GM18502 (cell line): ENCODE results near the gene KRT6B.

ENCODE experiments used
- ATAC-seq: cut with Tn5 transposase; IDR thresholded peaks from one replicate; pipeline ENCODE4 v1.9.1; 2021; ENCODE audit warnings: mild to moderate bottlenecking; ENCODE audit not compliant: unreplicated experiment, poor library complexity

The KRT6B gene

GRCh38 chr12:52437508-52437907, 14.4 kb downstream of the KRT6B start:
- no peak for ATAC-seq

GRCh38 chr12:52436828-52437474, 15.0 kb downstream of the KRT6B start:
- ATAC-seq: no peak

- no peak for ATAC-seq
Measured at GRCh38 chr12:52436000-52436827, 15.7 kb downstream of the KRT6B start.

- ATAC-seq: no peak
Measured at GRCh38 chr12:52435659-52435999, 16.3 kb downstream of the KRT6B start.

GRCh38 chr12:52434760-52435530, 17.0 kb downstream of the KRT6B start:
- ATAC-seq: no peak

- no peak for ATAC-seq
Measured at GRCh38 chr12:52434081-52434733, 17.7 kb downstream of the KRT6B start, which contains the start of gene KRT75. Gene KRT75, minus strand, starts transcription at chr12:52434371. Its CDS starts 67 bp downstream, at chr12:52434304.

GRCh38 chr12:52433501-52434080, 18.4 kb downstream of the KRT6B start:
- no peak for ATAC-seq

GRCh38 chr12:52432559-52433207, 19.3 kb downstream of the KRT6B start:
- ATAC-seq: no peak

GRCh38 chr12:52428121-52428520, 23.8 kb downstream of the KRT6B start:
- ATAC-seq: no peak

- ATAC-seq: no peak
Measured at GRCh38 chr12:52427083-52427482, 24.9 kb downstream of the KRT6B start.

- ATAC-seq: no peak
Measured at GRCh38 chr12:52426034-52426433, 25.9 kb downstream of the KRT6B start.

GRCh38 chr12:52425466-52425865, 26.5 kb downstream of the KRT6B start:
- no peak for ATAC-seq

GRCh38 chr12:52423661-52424500, 28.1 kb downstream of the KRT6B start:
- ATAC-seq: no peak

GRCh38 chr12:52423035-52423434, 28.9 kb downstream of the KRT6B start:
- no peak for ATAC-seq

- no peak for ATAC-seq
Measured at GRCh38 chr12:52419656-52420055, 32.3 kb downstream of the KRT6B start.

GRCh38 chr12:52418576-52419110, 33.3 kb downstream of the KRT6B start:
- no peak for ATAC-seq

- ATAC-seq: no peak
Measured at GRCh38 chr12:52417740-52418139, 34.2 kb downstream of the KRT6B start.

- no peak for ATAC-seq
Measured at GRCh38 chr12:52416795-52417194, 35.2 kb downstream of the KRT6B start.
